PC-9 (cell line): ENCODE measurements around the gene EBPL.

ENCODE experiments used
- CTCF ChIP-seq: fragments of 200-600 bp; sonication (generic); conservative IDR thresholded peaks from 2 replicates; pipeline ENCODE4 v1.6.1; 2017; ENCODE audit warnings: mixed run types, antibody characterized with exemption, mild to moderate bottlenecking, moderate library complexity
- EZH2 ChIP-seq: fragments of 200-600 bp; sonication (generic); IDR thresholded peaks from 2 replicates; pipeline ENCODE4 v1.8.0; 2017; ENCODE audit warnings: antibody characterized with exemption, low read depth

GRCh38 chr13:49739498-49740187 lies 48.4 kb upstream of the EBPL start:
- TF ChIP-seq CTCF (no peak), EZH2 (no peak)
